ENCODE data around the gene ZNF514. TPM values are rescaled to one million over a fixed set of nuclear protein-coding genes. Genes with fewer than 3 reads are reported as not detected.
"Not testable (repeated sequence)": the region's sequence is repeated elsewhere in the genome, so short reads cannot be mapped to it uniquely, and the experiment has no call there.

ZNF514 gene
- 7.1 TPM for polyA plus RNA-seq (2012; ENCODE audit: missing spikeins)

DNA sequence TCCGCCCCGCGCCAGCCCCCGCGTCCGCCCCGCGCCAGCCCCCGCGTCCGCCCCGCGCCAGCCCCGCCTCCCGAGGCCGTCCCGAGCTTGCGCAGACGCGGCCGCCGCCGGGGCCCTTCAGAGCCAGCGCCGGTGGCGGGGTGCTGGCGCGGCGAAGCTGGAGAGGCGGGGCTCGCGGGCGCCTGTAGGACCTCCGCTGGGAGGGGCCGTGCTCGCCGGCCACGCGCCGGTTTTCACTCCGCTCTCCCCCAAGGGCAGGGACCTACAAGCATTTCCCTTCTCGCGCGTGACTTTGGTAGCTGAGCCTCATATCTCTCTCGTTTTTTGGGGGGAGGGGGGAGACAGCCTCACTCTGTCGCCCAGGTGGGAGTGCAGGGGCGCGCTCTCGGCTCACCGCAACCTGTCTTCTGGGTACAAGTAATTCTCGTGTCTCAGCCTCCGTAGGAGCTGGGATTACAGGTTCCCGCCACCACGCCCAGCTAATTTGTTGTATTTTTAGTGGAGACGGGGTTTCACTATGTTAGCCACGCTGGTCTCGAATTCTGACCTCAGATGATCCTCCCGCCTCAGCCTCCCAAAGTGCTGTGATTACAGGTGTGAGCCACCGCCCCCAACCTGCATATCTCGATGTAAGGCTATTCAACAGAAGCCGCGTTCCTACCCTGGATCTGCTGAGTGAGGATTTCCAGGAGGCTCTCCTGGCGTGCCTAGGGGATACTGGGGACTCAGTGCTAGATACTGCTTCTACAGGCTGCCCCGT, at the start of gene ZNF514:
ZNF514 (minus strand) TSS at position 159 of the 760 bp plus-strand sequence. CDS start 6,595 bp downstream, outside the sequence.
- FAIRE-seq (no peak), DNase-seq (ENCODE audit: insufficient read length) (peak; percentile 74)
- TF ChIP-seq POLR2AphosphoS5 (IDR thresholded peaks at IDR 0.05; ENCODE audit: low read depth, low read length) = no peak
- no peak for TF ChIP-seq POLR2A (IDR thresholded peaks at IDR 0.05; ENCODE audit: low read depth, low read length)
- no peak for TF ChIP-seq TAF1 (IDR thresholded peaks at IDR 0.05; ENCODE audit: borderline replicate concordance, low read depth, low read length)

DNA sequence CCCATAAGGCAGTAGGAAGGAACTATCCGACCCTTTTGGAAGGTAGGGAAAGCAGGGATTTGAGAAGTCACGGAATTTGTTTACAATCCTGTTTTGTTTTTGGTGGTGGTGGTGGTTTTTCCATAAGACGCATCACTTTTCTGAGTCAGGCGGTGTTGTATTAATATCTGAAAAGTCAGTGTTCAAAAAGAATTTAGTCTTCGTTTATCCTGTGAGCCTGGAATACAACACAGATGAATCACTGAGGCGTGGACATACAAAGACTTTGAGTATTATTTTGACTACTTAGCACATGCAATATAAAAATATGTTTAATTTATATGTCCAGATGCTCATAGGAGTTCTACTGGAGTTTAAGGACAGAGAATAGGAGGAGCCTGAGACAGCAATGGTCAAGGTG, 48.5 kb upstream of the ZNF514 start:
- TF ChIP-seq TAF1 (IDR thresholded peaks at IDR 0.05; ENCODE audit: borderline replicate concordance, low read depth, low read length) (no peak), POLR2AphosphoS5 (IDR thresholded peaks at IDR 0.05; ENCODE audit: low read depth, low read length) (no peak), POLR2A (IDR thresholded peaks at IDR 0.05; ENCODE audit: low read depth, low read length) (no peak)
- FAIRE-seq (no peak), DNase-seq (ENCODE audit: insufficient read length) (no peak)

DNA sequence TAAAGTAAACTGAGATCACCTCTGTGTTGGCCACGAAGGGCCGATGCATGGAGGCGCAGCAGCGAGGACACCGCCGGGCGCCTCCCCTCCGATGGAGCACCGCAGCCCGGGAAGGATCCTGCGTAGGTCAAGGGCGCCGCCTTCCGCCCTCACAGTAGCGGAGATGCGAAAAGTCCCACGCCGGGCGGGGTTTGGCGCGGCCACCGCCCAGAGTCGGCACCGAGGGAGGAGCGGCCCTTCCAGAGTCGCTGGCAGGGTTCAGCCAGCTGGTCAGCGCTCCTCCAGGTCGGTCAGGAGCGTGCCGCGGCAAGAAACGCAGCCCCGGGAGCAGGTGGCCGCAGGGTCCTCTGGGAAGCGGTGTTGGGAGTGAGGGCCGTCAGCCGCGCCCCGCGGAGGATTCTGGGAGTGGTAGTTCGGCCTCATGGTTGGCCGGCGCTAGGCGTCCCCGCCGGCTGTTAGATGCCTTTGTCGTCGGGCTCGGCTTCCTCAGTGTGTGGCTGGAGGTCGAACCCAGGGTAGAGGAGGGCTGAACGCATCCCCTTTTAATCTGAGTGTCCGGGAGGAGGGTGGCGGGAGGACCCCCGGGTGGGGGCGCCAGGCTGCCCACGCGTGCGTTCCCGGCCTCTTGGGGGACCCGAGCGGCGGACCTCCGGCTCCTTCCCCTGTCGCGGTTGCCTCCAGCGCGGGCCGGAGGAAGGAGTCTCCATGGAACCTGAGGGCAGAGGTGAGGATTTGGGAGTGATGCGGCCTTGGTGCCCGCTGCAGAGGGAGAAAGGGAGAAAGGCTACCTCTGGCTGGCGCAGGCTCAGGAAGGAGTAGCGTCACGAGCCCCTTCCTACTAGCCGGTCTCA, 47.7 kb upstream of the ZNF514 start, which contains the start of gene ZNF892:
ZNF892 (plus strand) TSS at position 411 of the 851 bp plus-strand sequence; CDS start at position 706, 295 bp downstream.
- DNase-seq (ENCODE audit: insufficient read length) (peak; percentile 92), FAIRE-seq (peak; percentile 81)
- TF ChIP-seq POLR2AphosphoS5 (IDR thresholded peaks at IDR 0.05; ENCODE audit: low read depth, low read length) = no peak
- no peak for TF ChIP-seq TAF1 (IDR thresholded peaks at IDR 0.05; ENCODE audit: borderline replicate concordance, low read depth, low read length)
- TF ChIP-seq POLR2A (IDR thresholded peaks at IDR 0.05; ENCODE audit: low read depth, low read length) = peak; percentile 60; the same call in 1 of the 2 replicates

GRCh38 chr2:95206096-95206495, 46.4 kb upstream of the ZNF514 start:
- FAIRE-seq = no peak
- no peak for TF ChIP-seq TAF1 (IDR thresholded peaks at IDR 0.05; ENCODE audit: borderline replicate concordance, low read depth, low read length)
- TF ChIP-seq POLR2A (IDR thresholded peaks at IDR 0.05; ENCODE audit: low read depth, low read length) = no peak
- no peak for DNase-seq (ENCODE audit: insufficient read length)

- FAIRE-seq (no peak), DNase-seq (ENCODE audit: insufficient read length) (no peak)
- TF ChIP-seq POLR2AphosphoS5 (IDR thresholded peaks at IDR 0.05; ENCODE audit: low read depth, low read length) = no peak
These were observed 44.7 kb upstream of the ZNF514 start for GRCh38 chr2:95204396-95204795.

DNA sequence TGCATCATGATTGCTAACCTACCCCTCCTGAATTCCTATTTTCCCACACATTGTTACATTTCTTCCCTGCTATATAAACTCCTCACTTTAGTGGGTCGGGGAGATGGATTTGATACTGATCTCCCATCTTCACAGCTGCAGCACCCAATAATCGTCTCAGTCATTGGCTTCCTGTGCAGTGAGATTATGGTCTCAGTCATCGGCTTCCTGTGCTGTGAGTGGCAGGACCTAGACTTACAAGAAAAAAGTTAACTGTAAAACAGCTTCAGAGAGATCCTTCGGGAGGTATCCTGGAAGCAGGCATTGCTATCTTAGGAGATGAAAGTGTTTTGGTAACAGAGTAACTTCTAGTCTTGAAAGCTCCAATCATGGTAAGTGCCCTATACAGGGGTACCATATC, 44.3 kb upstream of the ZNF514 start:
- no peak for FAIRE-seq
- TF ChIP-seq TAF1 (IDR thresholded peaks at IDR 0.05; ENCODE audit: borderline replicate concordance, low read depth, low read length) = no peak

DNA sequence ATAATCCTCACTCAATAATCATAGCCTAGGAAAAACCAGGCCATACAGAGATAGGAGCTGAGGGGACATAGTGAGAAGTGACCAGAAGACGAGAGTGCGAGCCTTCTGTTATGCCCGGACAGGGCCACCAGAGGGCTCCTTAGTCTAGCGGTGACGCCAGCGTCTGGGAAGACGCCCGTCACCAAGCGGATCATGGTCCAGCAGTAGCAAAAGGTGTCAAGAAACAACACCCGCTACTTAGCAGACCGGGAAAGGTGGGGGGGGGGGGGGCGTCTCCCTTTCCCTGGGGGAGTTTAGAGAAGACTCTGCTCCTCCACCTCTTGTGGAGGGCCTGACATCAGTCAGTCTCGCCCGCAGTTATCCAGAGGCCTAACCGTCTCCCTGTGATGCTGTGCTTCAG, 33.3 kb upstream of the ZNF514 start:
- not testable (repeated sequence) for FAIRE-seq; DNase-seq (ENCODE audit: insufficient read length)

More for the DNA sequence above, 44.3 kb upstream of the ZNF514 start:
- no peak for DNase-seq (ENCODE audit: insufficient read length)

DNA sequence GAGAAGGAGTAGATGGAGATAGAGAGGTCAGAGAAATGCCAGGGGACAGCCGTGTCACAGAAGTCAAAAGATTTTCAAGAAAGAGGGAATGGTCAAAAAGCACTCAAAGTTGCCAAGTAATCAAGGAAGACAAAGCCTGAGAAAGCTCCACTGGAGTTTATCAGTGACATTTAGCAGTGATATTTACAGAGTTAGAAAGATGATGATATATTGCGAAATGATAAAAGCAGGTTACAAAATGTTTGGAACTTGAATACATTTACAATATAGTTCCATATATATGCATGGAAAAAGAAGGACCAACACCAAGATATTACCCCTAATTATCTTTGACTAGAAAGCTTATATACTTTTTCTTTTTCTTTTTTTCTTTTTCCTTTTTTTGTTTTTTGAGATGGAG, 26.3 kb upstream of the ZNF514 start:
- DNase-seq (ENCODE audit: insufficient read length) (no peak), FAIRE-seq (no peak)
- no peak for TF ChIP-seq TAF1 (IDR thresholded peaks at IDR 0.05; ENCODE audit: borderline replicate concordance, low read depth, low read length)
- no peak for TF ChIP-seq POLR2AphosphoS5 (IDR thresholded peaks at IDR 0.05; ENCODE audit: low read depth, low read length)
- TF ChIP-seq POLR2A (IDR thresholded peaks at IDR 0.05; ENCODE audit: low read depth, low read length) = no peak

DNA sequence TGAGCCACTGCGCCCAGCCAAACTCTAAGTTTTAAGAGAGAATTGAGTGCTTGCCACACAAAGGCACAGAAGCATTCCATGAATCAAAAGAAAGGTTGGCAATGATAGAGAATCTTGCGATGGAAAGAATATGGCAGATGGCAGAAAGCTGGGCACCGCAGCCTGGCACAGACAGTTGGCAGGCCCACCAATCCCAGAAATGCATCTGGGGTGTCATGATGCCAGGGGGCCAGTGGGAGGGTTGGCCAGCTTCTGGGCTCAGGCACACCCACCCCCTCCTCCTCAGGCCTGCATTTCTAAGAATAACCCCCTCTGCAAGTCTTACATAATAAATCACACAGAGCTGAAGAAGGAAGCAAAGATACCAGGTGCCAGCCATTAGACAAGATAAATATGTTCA, 25.5 kb upstream of the ZNF514 start:
- TF ChIP-seq POLR2A (IDR thresholded peaks at IDR 0.05; ENCODE audit: low read depth, low read length) (no peak), TAF1 (IDR thresholded peaks at IDR 0.05; ENCODE audit: borderline replicate concordance, low read depth, low read length) (no peak), POLR2AphosphoS5 (IDR thresholded peaks at IDR 0.05; ENCODE audit: low read depth, low read length) (no peak)
- no peak for DNase-seq (ENCODE audit: insufficient read length)
- FAIRE-seq = no peak

DNA sequence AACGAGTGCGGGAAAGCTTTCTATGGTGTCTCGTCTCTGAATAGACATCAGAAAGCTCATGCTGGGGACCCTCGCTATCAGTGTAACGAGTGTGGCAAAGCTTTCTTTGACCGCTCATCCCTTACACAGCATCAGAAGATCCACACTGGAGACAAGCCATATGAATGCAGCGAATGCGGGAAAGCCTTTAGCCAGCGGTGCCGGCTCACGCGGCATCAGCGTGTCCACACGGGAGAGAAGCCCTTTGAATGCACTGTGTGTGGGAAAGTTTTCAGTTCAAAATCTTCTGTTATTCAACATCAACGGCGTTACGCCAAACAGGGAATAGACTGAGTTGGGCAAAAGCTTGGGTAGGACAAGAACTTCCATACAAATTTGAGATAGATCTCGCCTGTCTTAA, 22.1 kb upstream of the ZNF514 start:
- no peak for TF ChIP-seq POLR2AphosphoS5 (IDR thresholded peaks at IDR 0.05; ENCODE audit: low read depth, low read length)
- TF ChIP-seq TAF1 (IDR thresholded peaks at IDR 0.05; ENCODE audit: borderline replicate concordance, low read depth, low read length) = no peak
- no peak for TF ChIP-seq POLR2A (IDR thresholded peaks at IDR 0.05; ENCODE audit: low read depth, low read length)
- no peak for FAIRE-seq
- DNase-seq (ENCODE audit: insufficient read length) = no peak

DNA sequence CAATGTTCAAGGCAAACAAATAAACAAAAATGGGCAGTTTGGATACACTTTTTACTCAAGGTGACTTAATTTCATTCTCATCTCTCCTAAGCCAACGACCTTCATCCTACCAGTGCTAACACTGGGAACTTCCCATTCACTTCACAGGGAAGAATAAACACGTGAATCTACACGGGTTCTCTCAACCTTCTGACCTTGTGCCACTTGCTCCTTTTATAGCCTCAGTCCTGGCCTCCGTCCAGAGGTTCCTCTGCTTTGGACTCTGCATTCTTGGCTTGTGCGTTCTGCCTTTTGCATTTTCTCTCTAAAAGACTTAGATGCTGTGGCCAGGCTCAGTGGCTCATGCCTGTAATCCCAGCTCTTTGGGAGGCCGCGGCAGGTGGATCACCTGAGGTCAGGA, 19.8 kb upstream of the ZNF514 start:
- FAIRE-seq = no peak

DNA sequence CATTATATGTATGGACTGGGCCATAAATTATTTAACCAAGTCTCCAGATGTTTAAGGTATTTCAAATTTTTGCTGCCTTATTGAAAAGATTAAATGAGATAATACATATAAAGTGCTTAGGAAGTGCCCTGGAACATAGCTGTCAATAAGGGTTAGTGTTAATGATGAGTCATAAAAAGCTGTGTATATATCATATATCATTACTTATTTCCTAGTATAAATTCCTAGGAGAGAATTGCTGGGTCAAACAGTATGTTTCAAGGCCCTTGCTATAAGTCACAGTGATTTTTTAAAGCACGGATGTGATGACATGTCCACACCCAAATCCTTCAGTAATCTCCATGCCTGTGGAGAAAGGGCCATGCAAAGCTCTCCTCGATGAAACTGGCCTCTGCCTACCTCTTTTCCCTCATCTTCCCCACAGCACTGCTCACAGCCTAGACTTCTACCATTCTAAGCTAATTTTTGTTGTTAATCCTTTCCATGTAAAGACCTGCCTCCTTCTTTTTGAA, 14.4 kb upstream of the ZNF514 start:
- FAIRE-seq (no peak), DNase-seq (ENCODE audit: insufficient read length) (no peak)
- TF ChIP-seq POLR2AphosphoS5 (IDR thresholded peaks at IDR 0.05; ENCODE audit: low read depth, low read length) = no peak
- TF ChIP-seq TAF1 (IDR thresholded peaks at IDR 0.05; ENCODE audit: borderline replicate concordance, low read depth, low read length) = no peak
- no peak for TF ChIP-seq POLR2A (IDR thresholded peaks at IDR 0.05; ENCODE audit: low read depth, low read length)

More for the DNA sequence above, 19.8 kb upstream of the ZNF514 start:
- TF ChIP-seq POLR2AphosphoS5 (IDR thresholded peaks at IDR 0.05; ENCODE audit: low read depth, low read length) = no peak
- TF ChIP-seq POLR2A (IDR thresholded peaks at IDR 0.05; ENCODE audit: low read depth, low read length) = no peak
- no peak for TF ChIP-seq TAF1 (IDR thresholded peaks at IDR 0.05; ENCODE audit: borderline replicate concordance, low read depth, low read length)
- no peak for DNase-seq (ENCODE audit: insufficient read length)

Measured in GM12892 (cell line).